ENCODE data around the gene MAGI1.

MAGI1 gene

GRCh38 chr3:65829228-65829627 lies 209.5 kb downstream of the MAGI1 start:
- DNase-seq = no peak

- no peak for DNase-seq
Measured at GRCh38 chr3:65828706-65829105, 210.0 kb downstream of the MAGI1 start.

- DNase-seq = no peak
Measured at GRCh38 chr3:65827076-65827475, 211.6 kb downstream of the MAGI1 start.

- DNase-seq = no peak
Measured at GRCh38 chr3:65824166-65824565, 214.6 kb downstream of the MAGI1 start.

GRCh38 chr3:65820600-65820999 lies 218.1 kb downstream of the MAGI1 start:
- DNase-seq = no peak

GRCh38 chr3:65819896-65820295 lies 218.8 kb downstream of the MAGI1 start:
- no peak for DNase-seq

GRCh38 chr3:65817553-65818126 lies 221.1 kb downstream of the MAGI1 start:
- no peak for DNase-seq

- no peak for DNase-seq
Measured at GRCh38 chr3:65816208-65816607, 222.5 kb downstream of the MAGI1 start.

- no peak for DNase-seq
Measured at GRCh38 chr3:65814845-65815578, 223.7 kb downstream of the MAGI1 start.

GRCh38 chr3:65811892-65812291 lies 226.8 kb downstream of the MAGI1 start:
- no peak for DNase-seq

GRCh38 chr3:65811086-65811761 lies 227.5 kb downstream of the MAGI1 start:
- DNase-seq = no peak

- no peak for DNase-seq
Measured at GRCh38 chr3:65810302-65810701, 228.4 kb downstream of the MAGI1 start.

- no peak for DNase-seq
Measured at GRCh38 chr3:65809641-65810150, 229.0 kb downstream of the MAGI1 start.

GRCh38 chr3:65808824-65809223 lies 229.9 kb downstream of the MAGI1 start:
- DNase-seq = no peak

GRCh38 chr3:65808407-65808806 lies 230.3 kb downstream of the MAGI1 start:
- DNase-seq = no peak

- DNase-seq = no peak
Measured at GRCh38 chr3:65807225-65807624, 231.5 kb downstream of the MAGI1 start.

GRCh38 chr3:65806600-65806999 lies 232.1 kb downstream of the MAGI1 start:
- DNase-seq = no peak

GRCh38 chr3:65796676-65797075 lies 242.0 kb downstream of the MAGI1 start:
- no peak for DNase-seq

GRCh38 chr3:65795166-65795565 lies 243.6 kb downstream of the MAGI1 start:
- DNase-seq = no peak

GRCh38 chr3:65793495-65794200 lies 245.1 kb downstream of the MAGI1 start:
- no peak for DNase-seq

- DNase-seq = no peak
Measured at GRCh38 chr3:65788461-65788860, 250.3 kb downstream of the MAGI1 start.

- no peak for DNase-seq
Measured at GRCh38 chr3:65787827-65788226, 250.9 kb downstream of the MAGI1 start.

GRCh38 chr3:65787340-65787739 lies 251.4 kb downstream of the MAGI1 start:
- no peak for DNase-seq

All from stimulated activated CD4-positive, alpha-beta T cell treated with anti-CD3 and anti-CD28 coated beads, Interleukin-1b, Interleukin-23, amount 100 ng/mL, for 48 hours (primary cell).